Neural cell (in vitro differentiated cells): Measurements from ENCODE around the gene LCORL. TPM values are rescaled to one million over a fixed set of nuclear protein-coding genes. Genes with fewer than 3 reads are reported as not detected.

Source experiments
- H2AFZ ChIP-seq: fragments of 200-600, 300-800 bp; sonication (generic), shearing (Covaris generic); 2 replicates; pipeline ENCODE4 v1.6.0; 2014; ENCODE audit warnings: low read depth, mild to moderate bottlenecking, antibody characterized with exemption, low read length, moderate library complexity
- H3F3A ChIP-seq: fragments of 200-600 bp; shearing (Covaris generic); 2 replicates; pipeline ENCODE4 v1.6.1; 2016; ENCODE audit warnings: mild to moderate bottlenecking, moderate library complexity, mixed read lengths, antibody characterized with exemption, low read length; ENCODE audit not compliant: insufficient read depth, poor library complexity, severe bottlenecking
- H3K27ac ChIP-seq: fragments of 200-600, 300-800 bp; sonication (generic), shearing (Covaris generic); 2 replicates; pipeline ENCODE4 v1.5.1; 2014; ENCODE audit warnings: mild to moderate bottlenecking, low read length, moderate library complexity
- H3K27me3 ChIP-seq: fragments of 300-800, 200-600 bp; sonication (generic), shearing (Covaris generic); 2 replicates; pipeline ENCODE4 v1.6.0; 2014; ENCODE audit warnings: mild to moderate bottlenecking, low read depth, low read length, moderate library complexity; ENCODE audit not compliant: insufficient read depth
- H3K36me3 ChIP-seq: fragments of 300-800, 200-600 bp; sonication (generic), shearing (Covaris generic); 2 replicates; pipeline ENCODE4 v1.5.1; 2014; ENCODE audit warnings: mild to moderate bottlenecking, antibody characterized with exemption, low read length, moderate library complexity; ENCODE audit not compliant: insufficient read depth
- H3K4me2 ChIP-seq: fragments of 300-800, 200-600 bp; sonication (generic), shearing (Covaris generic); 2 replicates; pipeline ENCODE4 v1.6.0; 2014; ENCODE audit warnings: mild to moderate bottlenecking, low read length
- H3K4me3 ChIP-seq: fragments of 300-800, 200-600 bp; sonication (generic), shearing (Covaris generic); 2 replicates; pipeline ENCODE4 v1.5.1; 2014; ENCODE audit warnings: mild to moderate bottlenecking, low read length, moderate library complexity
- H3K79me2 ChIP-seq: fragments of 200-600 bp; shearing (Covaris generic); replicated peaks from 2 replicates; pipeline ENCODE4 v1.6.0; 2014; ENCODE audit warnings: mild to moderate bottlenecking, low read length, moderate library complexity; ENCODE audit not compliant: insufficient read depth
- H3K9ac ChIP-seq: fragments of 300-800, 200-600 bp; sonication (generic), shearing (Covaris generic); 2 replicates; pipeline ENCODE4 v1.6.1; 2016; ENCODE audit warnings: mild to moderate bottlenecking, low read length, mixed read lengths
- H3K9me2 ChIP-seq: fragments of 200-600 bp; shearing (Covaris generic); 2 replicates; pipeline ENCODE4 v1.6.1; 2016; ENCODE audit warnings: mild to moderate bottlenecking, low read length, mixed read lengths; ENCODE audit not compliant: insufficient read depth
- H3K9me3 ChIP-seq: fragments of 200-600, 300-800 bp; sonication (generic), shearing (Covaris generic); 2 replicates; pipeline ENCODE4 v1.6.1; 2016; ENCODE audit warnings: mild to moderate bottlenecking, mixed run types, low read length, moderate library complexity, mixed read lengths
- H4K20me1 ChIP-seq: fragments of 200-600 bp; shearing (Covaris generic); 2 replicates; pipeline ENCODE4 v1.6.1; 2016; ENCODE audit warnings: mild to moderate bottlenecking, mixed run types; ENCODE audit not compliant: insufficient read depth
- EP300 ChIP-seq: fragments of 450-650 bp; conservative IDR thresholded peaks from 2 replicates; pipeline ENCODE4 v1.6.1; 2014; ENCODE audit warnings: antibody characterized with exemption, mild to moderate bottlenecking, moderate library complexity; ENCODE audit not compliant: poor library complexity, severe bottlenecking
- EZH2 ChIP-seq: fragments of 200-600, 300-800 bp; shearing (Covaris generic), sonication (generic); IDR thresholded peaks from 2 replicates; pipeline ENCODE4 v1.6.1; 2014; ENCODE audit warnings: antibody characterized with exemption, low read length, borderline replicate concordance, mild to moderate bottlenecking; ENCODE audit not compliant: insufficient read depth, poor library complexity, severe bottlenecking
- MXI1 ChIP-seq: fragments of 450-650 bp; conservative IDR thresholded peaks from 2 replicates; pipeline ENCODE4 v1.6.1; 2014; ENCODE audit warnings: antibody characterized with exemption, mild to moderate bottlenecking; ENCODE audit not compliant: poor library complexity, severe bottlenecking
- POLR2AphosphoS5 ChIP-seq: IDR thresholded peaks from 2 replicates; pipeline ENCODE4 v1.6.1; 2012
- RAD21 ChIP-seq: fragments of 450-650 bp; conservative IDR thresholded peaks from 2 replicates; pipeline ENCODE4 v1.6.1; 2014; ENCODE audit warnings: antibody characterized with exemption, mild to moderate bottlenecking, moderate library complexity
- SMC3 ChIP-seq: fragments of 450-650 bp; conservative IDR thresholded peaks from 2 replicates; pipeline ENCODE4 v1.6.1; 2014; ENCODE audit warnings: antibody characterized with exemption, mild to moderate bottlenecking, moderate library complexity; ENCODE audit not compliant: poor library complexity
- TAF1 ChIP-seq: IDR thresholded peaks from 2 replicates; pipeline ENCODE4 v1.6.1; 2012; ENCODE audit warnings: low read depth
- polyA plus RNA-seq: library from polyadenylated mRNA; depleted of rRNA; stranded (reverse); fragments of >200 nt; gene quantifications from 2 replicates; pipeline ENCODE4 v1.2.3, GENCODE V29; 2014
- TF ChIP-seq, protein P1 (sequence below): fragments of 450-650 bp; IDR thresholded peaks from 2 replicates; pipeline ENCODE4 v1.5.1; 2014; ENCODE audit warnings: antibody characterized with exemption, mild to moderate bottlenecking, moderate library complexity; ENCODE audit not compliant: poor library complexity, severe bottlenecking
- TF ChIP-seq, protein P2 (sequence below): IDR thresholded peaks from 2 replicates; pipeline ENCODE4 v1.6.1; 2012; ENCODE audit warnings: borderline replicate concordance

The LCORL gene
- polyA plus RNA-seq, 1 donor from 2014 or later, result 49.0 TPM

DNA sequence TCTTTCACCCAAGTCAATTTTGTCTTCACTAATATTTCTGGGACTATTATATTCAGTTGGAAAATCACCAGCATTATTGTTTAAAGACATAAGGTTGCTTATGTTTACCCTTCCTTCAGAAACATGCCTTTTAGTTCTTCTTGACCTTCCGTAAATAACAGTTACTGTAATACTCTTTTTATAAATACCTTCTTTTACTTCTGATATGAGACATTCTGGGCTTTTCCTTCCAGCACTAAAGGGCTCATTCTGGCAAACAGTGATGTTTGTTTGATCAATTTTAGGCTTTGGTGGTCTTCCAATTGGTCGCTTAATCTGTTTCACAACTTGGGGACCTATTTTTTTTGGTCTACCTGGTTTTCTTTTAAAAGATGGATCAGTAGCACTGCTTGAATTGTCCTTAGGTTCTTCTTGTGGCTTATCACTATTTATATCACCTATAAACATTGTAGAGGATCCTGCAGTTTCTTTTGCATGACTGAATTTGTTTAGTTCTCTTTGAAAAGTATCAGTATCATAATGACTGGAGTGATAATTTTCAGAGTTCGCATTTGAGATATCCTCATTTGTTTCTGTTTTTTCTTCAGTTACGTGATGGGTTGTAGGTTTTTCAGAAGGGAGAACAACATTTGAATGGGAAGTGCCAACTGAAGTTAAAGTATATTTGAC, 146.0 kb downstream of the LCORL start:
- no peaks in the 10 kb centered on the region for H3K9me3 ChIP-seq
- TF ChIP-seq, protein P1, sequence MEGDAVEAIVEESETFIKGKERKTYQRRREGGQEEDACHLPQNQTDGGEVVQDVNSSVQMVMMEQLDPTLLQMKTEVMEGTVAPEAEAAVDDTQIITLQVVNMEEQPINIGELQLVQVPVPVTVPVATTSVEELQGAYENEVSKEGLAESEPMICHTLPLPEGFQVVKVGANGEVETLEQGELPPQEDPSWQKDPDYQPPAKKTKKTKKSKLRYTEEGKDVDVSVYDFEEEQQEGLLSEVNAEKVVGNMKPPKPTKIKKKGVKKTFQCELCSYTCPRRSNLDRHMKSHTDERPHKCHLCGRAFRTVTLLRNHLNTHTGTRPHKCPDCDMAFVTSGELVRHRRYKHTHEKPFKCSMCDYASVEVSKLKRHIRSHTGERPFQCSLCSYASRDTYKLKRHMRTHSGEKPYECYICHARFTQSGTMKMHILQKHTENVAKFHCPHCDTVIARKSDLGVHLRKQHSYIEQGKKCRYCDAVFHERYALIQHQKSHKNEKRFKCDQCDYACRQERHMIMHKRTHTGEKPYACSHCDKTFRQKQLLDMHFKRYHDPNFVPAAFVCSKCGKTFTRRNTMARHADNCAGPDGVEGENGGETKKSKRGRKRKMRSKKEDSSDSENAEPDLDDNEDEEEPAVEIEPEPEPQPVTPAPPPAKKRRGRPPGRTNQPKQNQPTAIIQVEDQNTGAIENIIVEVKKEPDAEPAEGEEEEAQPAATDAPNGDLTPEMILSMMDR, result no peak
- TF ChIP-seq POLR2AphosphoS5, result no peak
- TF ChIP-seq, protein P2, sequence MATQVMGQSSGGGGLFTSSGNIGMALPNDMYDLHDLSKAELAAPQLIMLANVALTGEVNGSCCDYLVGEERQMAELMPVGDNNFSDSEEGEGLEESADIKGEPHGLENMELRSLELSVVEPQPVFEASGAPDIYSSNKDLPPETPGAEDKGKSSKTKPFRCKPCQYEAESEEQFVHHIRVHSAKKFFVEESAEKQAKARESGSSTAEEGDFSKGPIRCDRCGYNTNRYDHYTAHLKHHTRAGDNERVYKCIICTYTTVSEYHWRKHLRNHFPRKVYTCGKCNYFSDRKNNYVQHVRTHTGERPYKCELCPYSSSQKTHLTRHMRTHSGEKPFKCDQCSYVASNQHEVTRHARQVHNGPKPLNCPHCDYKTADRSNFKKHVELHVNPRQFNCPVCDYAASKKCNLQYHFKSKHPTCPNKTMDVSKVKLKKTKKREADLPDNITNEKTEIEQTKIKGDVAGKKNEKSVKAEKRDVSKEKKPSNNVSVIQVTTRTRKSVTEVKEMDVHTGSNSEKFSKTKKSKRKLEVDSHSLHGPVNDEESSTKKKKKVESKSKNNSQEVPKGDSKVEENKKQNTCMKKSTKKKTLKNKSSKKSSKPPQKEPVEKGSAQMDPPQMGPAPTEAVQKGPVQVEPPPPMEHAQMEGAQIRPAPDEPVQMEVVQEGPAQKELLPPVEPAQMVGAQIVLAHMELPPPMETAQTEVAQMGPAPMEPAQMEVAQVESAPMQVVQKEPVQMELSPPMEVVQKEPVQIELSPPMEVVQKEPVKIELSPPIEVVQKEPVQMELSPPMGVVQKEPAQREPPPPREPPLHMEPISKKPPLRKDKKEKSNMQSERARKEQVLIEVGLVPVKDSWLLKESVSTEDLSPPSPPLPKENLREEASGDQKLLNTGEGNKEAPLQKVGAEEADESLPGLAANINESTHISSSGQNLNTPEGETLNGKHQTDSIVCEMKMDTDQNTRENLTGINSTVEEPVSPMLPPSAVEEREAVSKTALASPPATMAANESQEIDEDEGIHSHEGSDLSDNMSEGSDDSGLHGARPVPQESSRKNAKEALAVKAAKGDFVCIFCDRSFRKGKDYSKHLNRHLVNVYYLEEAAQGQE, result no peak
- TF ChIP-seq EP300, result no peak
- no peak for TF ChIP-seq EZH2
- no peak for TF ChIP-seq RAD21
- TF ChIP-seq MXI1, result no peak
- no peak for TF ChIP-seq TAF1
- no peak for TF ChIP-seq SMC3
- H3K4me2 ChIP-seq, result no peak overlapping the region
- no peak overlapping the region for H3K27ac ChIP-seq
- H3K9me2 ChIP-seq, result no peaks in the 10 kb centered on the region
- H3K36me3 ChIP-seq, result no peaks in the 10 kb centered on the region
- H2AFZ ChIP-seq, result no peak overlapping the region
- no peaks in the 10 kb centered on the region for H3K27me3 ChIP-seq
- no peaks in the 10 kb centered on the region for H3F3A ChIP-seq
- H4K20me1 ChIP-seq, result no peaks in the 10 kb centered on the region
- no peak overlapping the region for H3K9ac ChIP-seq
- H3K79me2 ChIP-seq, result no peaks in the 10 kb centered on the region
- H3K4me3 ChIP-seq, result no peak overlapping the region

DNA sequence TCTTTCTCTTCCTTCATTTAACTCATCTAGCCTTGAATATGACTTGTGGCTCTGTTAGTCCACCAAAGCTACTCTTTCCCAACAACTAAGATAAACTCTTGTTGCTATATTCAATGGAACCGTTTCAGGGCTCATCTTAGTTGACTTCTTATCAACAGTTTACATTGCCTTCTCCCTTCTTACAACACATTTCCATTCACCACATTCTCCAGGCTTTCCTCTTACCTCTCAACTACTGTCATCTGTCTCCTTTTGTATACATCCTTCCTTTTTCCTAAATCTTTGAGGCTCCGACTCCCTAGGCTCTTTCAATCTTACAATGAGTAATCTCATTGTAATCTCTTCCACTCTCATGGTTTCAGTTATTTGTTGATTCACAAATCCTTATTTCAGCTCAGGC, 152.2 kb downstream of the LCORL start:
- H3K27ac ChIP-seq, result no peak overlapping the region
- no peak overlapping the region for H3K4me3 ChIP-seq
- TF ChIP-seq, protein P1, result no peak
- TF ChIP-seq MXI1, result no peak
- TF ChIP-seq SMC3, result no peak
- TF ChIP-seq EZH2, result no peak
- TF ChIP-seq, protein P2, result no peak
- TF ChIP-seq EP300, result no peak
- TF ChIP-seq POLR2AphosphoS5, result no peak
- TF ChIP-seq RAD21, result no peak
- no peak for TF ChIP-seq TAF1
- no peaks in the 10 kb centered on the region for H3K27me3 ChIP-seq
- H3K36me3 ChIP-seq, result peaks cover 2% of the 10 kb centered on the region
- no peak overlapping the region for H3K4me2 ChIP-seq
- no peaks in the 10 kb centered on the region for H4K20me1 ChIP-seq
- H2AFZ ChIP-seq, result no peak overlapping the region
- H3K9ac ChIP-seq, result no peak overlapping the region
- H3K9me2 ChIP-seq, result no peaks in the 10 kb centered on the region
- H3K79me2 ChIP-seq, result no peaks in the 10 kb centered on the region
- H3K9me3 ChIP-seq, result no peaks in the 10 kb centered on the region
- H3F3A ChIP-seq, result no peaks in the 10 kb centered on the region
